Coronary artery (tissue), 2 donors: ENCODE results near the gene SPRY1.

Experiments
- DNase-seq: peaks from one replicate; pipeline ENCODE4 v3.0.0-alpha.2; 2017; ENCODE audit warnings: low spot score
- H3K27ac ChIP-seq, 2 donors: fragments of 200-600 bp; sonication (generic); one replicate each; pipeline ENCODE4 v1.5.1; 2016 to 2019
- H3K4me3 ChIP-seq: fragments of 200-600 bp; sonication (generic); 2 replicates; pipeline ENCODE4 v1.5.1; 2016; ENCODE audit warnings: mild to moderate bottlenecking, moderate library complexity
- CTCF ChIP-seq: fragments of 200-600 bp; sonication (generic); IDR thresholded peaks from one replicate; pipeline ENCODE4 v1.5.1; 2019; ENCODE audit warnings: antibody characterized with exemption

SPRY1 gene, protein sequence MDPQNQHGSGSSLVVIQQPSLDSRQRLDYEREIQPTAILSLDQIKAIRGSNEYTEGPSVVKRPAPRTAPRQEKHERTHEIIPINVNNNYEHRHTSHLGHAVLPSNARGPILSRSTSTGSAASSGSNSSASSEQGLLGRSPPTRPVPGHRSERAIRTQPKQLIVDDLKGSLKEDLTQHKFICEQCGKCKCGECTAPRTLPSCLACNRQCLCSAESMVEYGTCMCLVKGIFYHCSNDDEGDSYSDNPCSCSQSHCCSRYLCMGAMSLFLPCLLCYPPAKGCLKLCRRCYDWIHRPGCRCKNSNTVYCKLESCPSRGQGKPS

DNA sequence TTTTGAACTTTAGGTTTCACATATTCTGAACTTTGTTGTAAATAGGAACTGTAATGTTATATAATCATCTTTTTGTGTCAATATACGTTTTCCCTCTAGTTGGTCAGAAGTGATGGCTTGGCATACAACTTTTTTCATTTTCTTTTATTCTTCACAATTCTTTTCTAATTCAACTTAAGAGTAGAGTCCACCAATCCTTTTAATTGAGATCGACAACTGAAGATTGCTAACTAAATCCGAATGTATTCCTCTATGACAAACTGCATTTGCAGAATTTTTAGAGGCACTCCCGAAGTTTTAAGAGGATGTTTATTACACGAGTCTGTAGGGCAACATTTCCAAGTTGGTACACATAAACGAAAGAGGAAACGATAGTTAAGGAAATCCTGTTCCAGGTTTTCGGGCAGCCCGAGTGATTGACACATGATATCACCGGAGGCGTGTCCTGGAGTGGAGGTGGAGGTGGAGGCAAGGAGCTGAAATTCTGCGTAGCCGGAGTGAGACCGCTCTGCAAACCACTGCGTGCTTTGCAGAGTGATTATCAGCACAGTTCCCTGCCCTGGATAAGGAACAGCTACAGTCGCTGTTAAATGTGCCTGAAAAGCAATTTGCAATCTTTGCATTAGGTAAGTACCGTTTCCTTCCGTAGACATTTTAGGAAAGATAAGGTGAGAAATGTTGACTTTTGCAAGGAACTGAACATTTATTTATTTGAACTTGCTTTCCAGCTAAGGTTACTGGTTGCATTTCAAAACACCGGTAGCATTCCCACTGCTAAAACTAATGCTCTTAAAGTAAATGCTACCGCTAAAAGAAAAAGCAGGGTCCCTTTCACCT is at the start of gene SPRY1:
Gene SPRY1, plus strand, starts transcription at position 489 of the 837 bp plus-strand sequence. CDS start 4,797 bp downstream, outside the sequence.
- peak within 1 kb of the TSS; percentile 85 for H3K4me3 ChIP-seq
- peak; percentile 95 for DNase-seq
- no peak for TF ChIP-seq CTCF
- H3K27ac ChIP-seq = peak within 1 kb of the TSS; percentile 92 to 95

GRCh38 chr4:123346951-123347350 is 49.6 kb upstream of the SPRY1 start:
- Histone ChIP-seq H3K4me3 (no peak overlapping the region), H3K27ac (no peak overlapping the region)
- TF ChIP-seq CTCF = no peak
- no peak for DNase-seq

GRCh38 chr4:123348946-123349345 is 47.6 kb upstream of the SPRY1 start:
- TF ChIP-seq CTCF = no peak
- DNase-seq = no peak
- no peak overlapping the region for H3K27ac ChIP-seq

DNA sequence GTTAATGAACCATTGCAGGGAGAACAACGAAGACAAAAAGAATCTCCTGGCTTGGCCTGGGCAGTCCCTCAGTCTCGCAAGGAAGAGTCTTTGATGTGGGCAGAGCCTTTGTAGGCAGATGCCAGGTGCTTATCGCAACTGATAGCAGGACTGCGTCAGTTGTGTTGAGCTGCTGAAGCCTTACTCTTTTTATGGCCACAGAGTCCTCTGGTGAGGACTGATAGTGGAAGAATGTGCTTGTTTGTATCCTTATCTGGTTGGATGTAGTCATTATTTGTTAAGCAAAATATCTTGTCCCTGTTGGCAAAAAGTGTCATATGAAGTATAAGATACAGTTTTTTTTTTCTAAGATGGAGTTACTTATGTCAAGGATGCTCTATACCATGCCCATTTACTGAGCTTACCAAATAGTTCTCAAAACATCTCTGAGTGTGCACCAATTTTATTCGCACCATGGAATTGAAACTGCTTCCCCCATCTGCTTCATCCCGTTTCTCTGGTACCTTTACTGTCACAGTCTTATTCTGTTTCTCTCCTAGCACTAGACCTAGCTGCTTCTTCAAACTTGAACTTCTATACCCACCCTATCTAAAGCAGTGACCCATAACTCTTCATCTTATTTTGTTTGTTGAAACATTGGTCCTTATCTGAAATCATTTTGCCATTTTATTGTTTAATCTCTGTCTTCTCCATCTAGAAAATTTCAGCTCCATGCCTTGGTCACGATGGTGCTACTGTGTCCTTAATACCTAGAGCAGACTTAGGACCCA is 47.0 kb upstream of the SPRY1 start:
- H3K27ac ChIP-seq = no peak overlapping the region
- no peak for TF ChIP-seq CTCF
- no peak for DNase-seq
- no peak overlapping the region for H3K4me3 ChIP-seq

More at GRCh38 chr4:123348946-123349345, 47.6 kb upstream of the SPRY1 start:
- no peak overlapping the region for H3K4me3 ChIP-seq

GRCh38 chr4:123350191-123350544 is 46.4 kb upstream of the SPRY1 start:
- H3K27ac ChIP-seq = no peak overlapping the region
- H3K4me3 ChIP-seq = no peak overlapping the region
- DNase-seq = no peak
- TF ChIP-seq CTCF = no peak

DNA sequence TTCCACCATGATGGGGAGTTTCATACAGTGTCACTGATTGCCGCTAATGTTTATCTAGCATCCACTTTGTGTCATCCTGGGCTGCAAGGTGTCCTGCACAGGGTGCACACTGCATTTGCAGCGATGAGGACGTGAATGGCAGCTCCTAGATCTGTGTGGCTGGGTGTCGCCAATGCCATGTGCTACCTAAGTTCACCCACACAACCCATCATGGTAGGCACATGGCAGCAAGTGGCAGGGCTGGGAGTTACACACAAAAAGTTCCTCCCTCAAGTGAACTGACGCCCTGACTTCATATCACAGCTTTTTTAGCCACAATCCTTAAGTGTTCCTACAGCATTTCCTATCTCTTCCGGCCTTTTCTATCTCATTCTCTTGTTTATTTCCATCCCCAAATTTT is 45.9 kb upstream of the SPRY1 start:
- no peak for DNase-seq
- Histone ChIP-seq H3K4me3 (no peak overlapping the region), H3K27ac (no peak overlapping the region)
- TF ChIP-seq CTCF = no peak
